DMS53 treated with DMSO at 0.1 percent for 48 hours (cell line): Measurements from ENCODE around the gene KRTAP5-4.

Source experiments
- DNase-seq: peaks from one replicate; lab custom pipeline; 2025; ENCODE audit not compliant: unreplicated experiment; lab: John Stamatoyannopoulos, UW

The KRTAP5-4 gene

GRCh38 chr11:1574238-1574932 lies 47.6 kb downstream of the KRTAP5-4 start:
- DNase-seq, result peak; percentile 94

- DNase-seq, result no peak
Observed at GRCh38 chr11:1573903-1574237, 48.1 kb downstream of the KRTAP5-4 start.

- DNase-seq, result peak; percentile 77
Observed at GRCh38 chr11:1573077-1573902, 48.6 kb downstream of the KRTAP5-4 start.

GRCh38 chr11:1572197-1573076 lies 49.5 kb downstream of the KRTAP5-4 start, which contains the start of gene DUSP8:
DUSP8 (minus strand) TSS chr11:1572271; CDS start chr11:1565826, 6,445 bp downstream.
- peak; percentile 87 for DNase-seq

- DNase-seq, result no peak
Observed at GRCh38 chr11:1571760-1572196, 50.2 kb downstream of the KRTAP5-4 start.
